Right lobe of liver (tissue), 4 donors: ENCODE results near the gene ANTXR1.

ENCODE experiments used
- CTCF ChIP-seq, 4 donors: fragments of 200-600 bp in 3 of 4; fragments of 450-650 bp in 1 of 4; IDR thresholded peaks; one replicate each; pipeline versions ENCODE4 v1.5.1 to v1.8.0; 2016 to 2022; ENCODE audit warnings: antibody characterized with exemption in 4 of 4, mild to moderate bottlenecking in 2 of 4
- POLR2A ChIP-seq: fragments of 450-650 bp; IDR thresholded peaks from one replicate; pipeline ENCODE4 v1.6.1; 2017; ENCODE audit warnings: antibody characterized with exemption, mild to moderate bottlenecking
- donor health status: DM: no; HTN: no; CAD: no.
- donor health status: DM: no; HTN: no; CAD: no.
- donor health status: DM: no; HTN: yes; CAD: no.

GRCh38 chr2:69285379-69285894 is 272.5 kb downstream of the ANTXR1 start:
- TF ChIP-seq CTCF (IDR thresholded peaks at IDR 0.05) (no peak), POLR2A (no peak)
